Upper lobe of left lung (tissue), 6 donors: ENCODE data around the gene APOC1. TPM values are rescaled to one million over a fixed set of nuclear protein-coding genes. Genes with fewer than 3 reads are reported as not detected.

Experiments
- ATAC-seq, 2 donors: fragments of 200-7000 bp; cut with Tn5 transposase; one replicate each; pipeline ENCODE4 v1.9.1; 2022; ENCODE audit warnings: mild to moderate bottlenecking in 2 of 2, moderate library complexity in 2 of 2; ENCODE audit not compliant: low FRiP score in 2 of 2
- DNase-seq, 2 donors: peaks; one replicate each; pipeline ENCODE4 v3.0.0-alpha.2; 2019 to 2020
- H3K27ac ChIP-seq, 4 donors: fragments of 200-600 bp; sonication (generic); one replicate each; pipeline ENCODE4 v1.5.1; 2016 to 2019
- H3K27me3 ChIP-seq, 4 donors: fragments of 200-600 bp; sonication (generic); one replicate each; pipeline ENCODE4 v1.5.1; 2017 to 2019
- H3K36me3 ChIP-seq, 4 donors: fragments of 200-600 bp; sonication (generic); one replicate each; pipeline ENCODE4 v1.5.1; 2016 to 2019
- H3K4me1 ChIP-seq, 4 donors: fragments of 200-600 bp; sonication (generic); one replicate each; pipeline ENCODE4 v1.5.1; 2018 to 2019
- H3K4me3 ChIP-seq, 4 donors: fragments of 200-600 bp; sonication (generic); one replicate each; pipeline ENCODE4 v1.5.1; 2017 to 2019; ENCODE audit warnings: mild to moderate bottlenecking in 2 of 4, moderate library complexity in 1 of 4
- H3K9me3 ChIP-seq, 4 donors: fragments of 200-600 bp; sonication (generic); one replicate each; pipeline ENCODE4 v1.5.1; 2018 to 2019
- CTCF ChIP-seq, 6 experiments: fragments of 450-650 bp in 4 of 6; fragments of 200-600 bp in 2 of 6; sonication (generic) in 2 of 6; IDR thresholded peaks; one replicate each; pipeline ENCODE4 v1.5.1; 2016 to 2019; ENCODE audit warnings: antibody characterized with exemption in 6 of 6
- EP300 ChIP-seq, 4 donors: sonication (generic); formaldehyde crosslinking; IDR thresholded peaks; one replicate each; pipeline ENCODE4 v1.5.1; 2017; ENCODE audit warnings: antibody characterized with exemption in 4 of 4, control low read depth in 2 of 4
- POLR2A ChIP-seq, 4 donors: fragments of 450-650 bp; IDR thresholded peaks; one replicate each; pipeline ENCODE4 v1.5.1; 2016 to 2017; ENCODE audit warnings: antibody characterized with exemption in 4 of 4, mild to moderate bottlenecking in 2 of 4
- POLR2AphosphoS5 ChIP-seq, 2 donors: sonication (generic); formaldehyde crosslinking; IDR thresholded peaks; one replicate each; pipeline ENCODE4 v1.5.1; 2017; ENCODE audit warnings: antibody characterized with exemption in 2 of 2
- WGBS, 2 donors: methylation state at CpG; one replicate each; pipeline ENCODE4 v1.1.5; 2017 to 2018; 5-methylcytosine and 5-hydroxymethylcytosine counted together
- total RNA-seq, 6 donors: library from RNA; depleted of rRNA in 4 of 6; stranded (reverse); fragments of >200 nt in 4 of 6; gene quantifications; one replicate each; pipeline versions ENCODE4 v1.1.0 to v1.2.1, GENCODE V29; 2016 to 2021
- donor health status: DM: no; HTN: no; CAD: no; lungs with moderate emphysema.
- donor health status: DM: no; HTN: yes; CAD: no; lungs with severe emphysema.

The APOC1 gene
- total RNA-seq, 6 donors from 2014 or later: 186 to 754 (median 527) TPM

DNA sequence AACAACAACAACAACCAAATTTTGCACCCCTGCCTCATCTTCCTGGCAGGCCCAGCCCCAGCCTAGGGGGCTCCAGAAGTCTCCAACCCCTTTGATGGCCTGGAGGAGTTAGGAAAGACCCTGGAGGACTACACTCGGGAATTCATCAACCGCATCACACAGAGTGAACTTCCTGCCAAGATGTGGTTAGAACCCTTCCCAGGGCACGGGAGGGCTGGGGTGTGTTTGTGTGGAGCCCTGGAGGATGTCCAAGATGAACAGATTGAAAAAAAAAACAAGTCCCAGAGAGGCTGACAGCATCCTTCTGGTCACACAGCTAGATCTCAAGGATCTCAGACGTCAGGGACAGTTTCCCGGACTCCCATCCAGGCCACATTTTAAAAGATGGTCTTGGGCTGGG lies 13.3 kb downstream of the APOC1 start:
- peaks cover 12 to 36% (median 27%) of the 10 kb centered on the region in 4 donors for H3K4me1 ChIP-seq
- WGBS, 2 donors: 41 to 48% methylated on average over 5 of the region's 5 CpGs
- no peak for DNase-seq
- peak overlapping the region in 1 of 4 donors; percentile 68 for H3K27ac ChIP-seq
- no peaks in the 10 kb centered on the region for H3K9me3 ChIP-seq
- no peaks in the 10 kb centered on the region for H3K27me3 ChIP-seq
- no peaks in the 10 kb centered on the region for H3K36me3 ChIP-seq
- TF ChIP-seq EP300 (IDR thresholded peaks at IDR 0.05) (no peak), POLR2AphosphoS5 (IDR thresholded peaks at IDR 0.05) (no peak), POLR2A (IDR thresholded peaks at IDR 0.05) (no peak), CTCF (IDR thresholded peaks at IDR 0.05) (no peak)
- H3K4me3 ChIP-seq: no peak overlapping the region
- no peak for ATAC-seq

DNA sequence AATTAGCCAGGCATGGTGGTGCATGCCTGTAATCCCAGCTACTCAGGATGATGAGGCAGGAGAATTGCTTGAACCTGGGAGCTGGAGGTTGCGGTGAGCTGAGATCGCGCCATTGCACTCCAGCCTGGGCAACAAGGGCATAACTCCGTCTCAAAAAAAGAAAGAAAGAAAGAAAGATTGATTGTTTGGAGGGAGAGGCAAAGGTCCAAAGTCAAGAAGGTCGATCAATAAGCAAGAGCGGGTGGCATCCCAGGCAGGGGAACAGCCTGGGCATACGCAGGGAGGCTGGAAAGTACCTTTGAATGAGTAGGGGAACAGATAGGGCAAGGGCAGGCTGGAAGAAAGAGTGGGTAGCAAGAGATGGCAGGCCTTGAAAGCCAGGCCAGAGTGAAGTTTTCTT lies 15.7 kb downstream of the APOC1 start:
- WGBS, 2 donors: 88 to 89% methylated on average over 7 of the region's 7 CpGs
- DNase-seq: no peak

GRCh38 chr19:44931541-44931940 lies 17.1 kb downstream of the APOC1 start:
- Histone ChIP-seq H3K9me3 (no peaks in the 10 kb centered on the region), H3K36me3 (no peaks in the 10 kb centered on the region), H3K27me3 (no peaks in the 10 kb centered on the region), H3K4me1 (peaks cover 3 to 14% (median 7%) of the 10 kb centered on the region in 4 donors), H3K4me3 (no peak overlapping the region), H3K27ac (no peak overlapping the region)
- no peak for DNase-seq
- 78 to 96% methylated on average over 4 of the region's 4 CpGs for WGBS, 2 donors
- ATAC-seq: no peak
- TF ChIP-seq EP300 (IDR thresholded peaks at IDR 0.05): no peak
- TF ChIP-seq POLR2AphosphoS5 (IDR thresholded peaks at IDR 0.05): no peak
- TF ChIP-seq POLR2A (IDR thresholded peaks at IDR 0.05): no peak
- TF ChIP-seq CTCF (IDR thresholded peaks at IDR 0.05): no peak

More for the DNA sequence above, 15.7 kb downstream of the APOC1 start:
- no peak for ATAC-seq
- Histone ChIP-seq H3K36me3 (no peaks in the 10 kb centered on the region), H3K4me1 (peaks cover 12 to 23% (median 19%) of the 10 kb centered on the region in 4 donors), H3K27me3 (no peaks in the 10 kb centered on the region), H3K4me3 (no peak overlapping the region), H3K9me3 (no peaks in the 10 kb centered on the region), H3K27ac (no peak overlapping the region)
- no peak for TF ChIP-seq POLR2AphosphoS5 (IDR thresholded peaks at IDR 0.05)
- TF ChIP-seq CTCF (IDR thresholded peaks at IDR 0.05): no peak

GRCh38 chr19:44939668-44940067 lies 25.3 kb downstream of the APOC1 start:
- H3K4me1 ChIP-seq: no peaks in the 10 kb centered on the region
- H3K9me3 ChIP-seq: no peaks in the 10 kb centered on the region
- TF ChIP-seq CTCF (IDR thresholded peaks at IDR 0.05): no peak
- no peak for TF ChIP-seq POLR2AphosphoS5 (IDR thresholded peaks at IDR 0.05)
- TF ChIP-seq EP300 (IDR thresholded peaks at IDR 0.05): no peak
- TF ChIP-seq POLR2A (IDR thresholded peaks at IDR 0.05): no peak
- DNase-seq (no peak), ATAC-seq (no peak)
- no peaks in the 10 kb centered on the region for H3K27me3 ChIP-seq
- H3K36me3 ChIP-seq: no peaks in the 10 kb centered on the region
- no peak overlapping the region for H3K4me3 ChIP-seq
- 52 to 88% methylated on average over 5 of the region's 5 CpGs for WGBS, 2 donors
- no peak overlapping the region for H3K27ac ChIP-seq

- H3K27me3 ChIP-seq: no peaks in the 10 kb centered on the region
- no peak for TF ChIP-seq POLR2A (IDR thresholded peaks at IDR 0.05)
- TF ChIP-seq POLR2AphosphoS5 (IDR thresholded peaks at IDR 0.05): no peak
- no peak for TF ChIP-seq CTCF (IDR thresholded peaks at IDR 0.05)
- no peak for TF ChIP-seq EP300 (IDR thresholded peaks at IDR 0.05)
- H3K27ac ChIP-seq: no peak within 1 kb of the TSS
- DNase-seq (peak in 1 of 2 donors; percentile 56), ATAC-seq (no peak)
- WGBS, 2 donors: 85 to 88% methylated on average over 8 to 14 of the region's 14 CpGs
- H3K4me3 ChIP-seq: no peak within 1 kb of the TSS
- H3K9me3 ChIP-seq: no peaks in the 10 kb centered on the region
- no peaks in the 10 kb centered on the region for H3K4me1 ChIP-seq
- H3K36me3 ChIP-seq: no peaks in the 10 kb centered on the region
These were observed 27.7 kb downstream of the APOC1 start, which contains the start of gene APOC4 for GRCh38 chr19:44942067-44942571. Gene APOC4, plus strand, starts transcription at chr19:44942237. Its CDS starts 41 bp downstream, at chr19:44942278.
